ENCODE data around the gene PRPF6. TPM values are rescaled to one million over a fixed set of nuclear protein-coding genes. Genes with fewer than 3 reads are reported as not detected.

The PRPF6 gene
- total and polyA plus RNA-seq, 10 donors: 39.9 to 71.1 (median 60.8) TPM

DNA sequence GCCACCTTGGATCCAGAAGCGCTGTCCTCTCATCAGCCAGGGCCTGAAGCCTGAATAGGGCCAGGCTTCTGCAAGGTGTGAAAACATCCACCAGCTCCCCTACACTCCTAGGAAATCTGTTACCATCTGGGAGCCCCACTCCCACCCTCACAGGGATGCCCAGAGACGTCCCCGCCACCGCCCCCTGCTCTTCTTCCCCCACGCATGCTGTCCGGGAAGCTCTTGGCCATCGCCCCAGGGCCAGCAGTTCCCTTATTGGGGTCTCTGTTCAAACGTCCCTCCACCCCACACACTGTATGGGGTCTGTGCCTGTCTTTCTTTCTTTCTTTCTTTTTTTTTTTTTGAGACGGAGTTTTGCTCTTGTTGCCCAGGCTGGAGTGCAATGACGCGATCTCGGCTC is 94.6 kb downstream of the PRPF6 start:
- intact Hi-C loops (cut with DNase I; ENCODE audit: low total_unique reads): no loop called here
- TF ChIP-seq, protein P1, sequence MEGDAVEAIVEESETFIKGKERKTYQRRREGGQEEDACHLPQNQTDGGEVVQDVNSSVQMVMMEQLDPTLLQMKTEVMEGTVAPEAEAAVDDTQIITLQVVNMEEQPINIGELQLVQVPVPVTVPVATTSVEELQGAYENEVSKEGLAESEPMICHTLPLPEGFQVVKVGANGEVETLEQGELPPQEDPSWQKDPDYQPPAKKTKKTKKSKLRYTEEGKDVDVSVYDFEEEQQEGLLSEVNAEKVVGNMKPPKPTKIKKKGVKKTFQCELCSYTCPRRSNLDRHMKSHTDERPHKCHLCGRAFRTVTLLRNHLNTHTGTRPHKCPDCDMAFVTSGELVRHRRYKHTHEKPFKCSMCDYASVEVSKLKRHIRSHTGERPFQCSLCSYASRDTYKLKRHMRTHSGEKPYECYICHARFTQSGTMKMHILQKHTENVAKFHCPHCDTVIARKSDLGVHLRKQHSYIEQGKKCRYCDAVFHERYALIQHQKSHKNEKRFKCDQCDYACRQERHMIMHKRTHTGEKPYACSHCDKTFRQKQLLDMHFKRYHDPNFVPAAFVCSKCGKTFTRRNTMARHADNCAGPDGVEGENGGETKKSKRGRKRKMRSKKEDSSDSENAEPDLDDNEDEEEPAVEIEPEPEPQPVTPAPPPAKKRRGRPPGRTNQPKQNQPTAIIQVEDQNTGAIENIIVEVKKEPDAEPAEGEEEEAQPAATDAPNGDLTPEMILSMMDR (IDR thresholded peaks at IDR 0.05 in 8 of 11, conservative IDR thresholded peaks at IDR 0.05 in 3 of 11): no peak
- TF ChIP-seq POLR2A (IDR thresholded peaks at IDR 0.05): no peak
- no peak for TF ChIP-seq POLR2AphosphoS5 (IDR thresholded peaks at IDR 0.05)
- no peaks in the 10 kb centered on the region for H3K27me3 ChIP-seq (replicated peaks in 1 of 7)
- peaks cover 18 to 94% (median 69%) of the 10 kb centered on the region in 6 donors for H3K4me1 ChIP-seq
- H3K36me3 ChIP-seq: peaks cover 0 to 64% (median 48%) of the 10 kb centered on the region in 6 donors
- H3K4me3 ChIP-seq: no peak overlapping the region
- no peak for DNase-seq
- 84 to 91% (median 90%) methylated on average over 12 of the region's 12 CpGs for WGBS, 5 donors
- peak overlapping the region in 3 of 8 donors; percentile 65 to 95 (median 93) for H3K27ac ChIP-seq
- H3K9me3 ChIP-seq: no peaks in the 10 kb centered on the region

DNA sequence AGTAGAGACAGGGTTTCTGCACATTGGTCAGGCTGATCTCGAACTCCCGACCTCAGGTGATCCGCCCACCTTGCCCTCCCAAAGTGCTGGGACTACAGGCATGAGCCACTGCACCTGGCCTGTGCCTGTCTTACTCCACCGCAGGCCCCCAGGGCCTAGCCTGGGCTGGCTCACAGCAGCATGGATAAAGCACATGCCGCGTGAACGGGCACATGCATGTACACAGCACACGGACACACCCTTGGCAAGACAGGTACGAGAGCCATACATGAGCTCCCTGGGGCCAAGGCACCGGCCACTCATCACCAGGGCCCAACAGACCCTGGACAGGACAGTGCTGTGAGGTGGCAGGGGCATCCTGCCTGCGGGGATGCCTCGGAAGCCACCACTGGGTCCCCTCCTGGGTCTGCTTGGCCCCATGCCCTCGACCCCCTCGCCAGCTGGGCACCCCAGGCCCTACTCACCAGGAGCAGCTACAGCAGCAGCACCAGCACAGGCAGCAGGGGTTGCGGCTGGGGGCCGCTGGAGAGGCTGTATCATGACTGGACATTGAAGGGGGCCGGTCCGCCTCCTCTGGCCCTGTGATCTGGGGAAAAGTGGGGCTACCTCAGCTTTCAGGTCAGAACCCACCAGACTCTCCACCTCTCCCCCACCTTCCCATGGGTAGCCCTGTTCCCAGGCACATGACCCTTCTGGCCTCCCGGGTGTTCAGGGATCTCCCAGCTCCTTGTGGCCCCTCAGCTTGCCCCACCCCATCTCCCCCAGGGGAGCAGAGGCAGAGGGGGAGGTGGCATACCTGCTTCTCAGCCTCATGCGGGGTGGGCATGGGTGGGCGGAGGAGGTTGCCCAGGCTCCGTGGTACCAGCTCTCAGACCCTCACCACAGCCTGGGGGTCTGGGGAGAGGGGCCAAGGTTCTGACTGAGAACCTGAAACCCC is 95.4 kb downstream of the PRPF6 start:
- Histone ChIP-seq H3K27me3 (replicated peaks in 1 of 7) (no peaks in the 10 kb centered on the region), H3K4me3 (peak overlapping the region; percentile 62 to 96 (median 81)), H3K36me3 (peaks cover 0 to 63% (median 48%) of the 10 kb centered on the region in 6 donors), H3K9me3 (no peaks in the 10 kb centered on the region), H3K27ac (peak overlapping the region; percentile 30 to 97 (median 89)), H3K4me1 (peaks cover 18 to 94% (median 72%) of the 10 kb centered on the region in 6 donors)
- 72 to 84% (median 80%) methylated on average over 17 to 22 of the region's 22 CpGs for WGBS, 5 donors
- peak in 2 of 3 donors; percentile 45 to 61 for TF ChIP-seq POLR2AphosphoS5 (IDR thresholded peaks at IDR 0.05)
- TF ChIP-seq, protein P1 (IDR thresholded peaks at IDR 0.05 in 8 of 11, conservative IDR thresholded peaks at IDR 0.05 in 3 of 11): no peak
- intact Hi-C loops (cut with DNase I; ENCODE audit: low total_unique reads): no loop called here
- DNase-seq: peak; percentile 87

DNA sequence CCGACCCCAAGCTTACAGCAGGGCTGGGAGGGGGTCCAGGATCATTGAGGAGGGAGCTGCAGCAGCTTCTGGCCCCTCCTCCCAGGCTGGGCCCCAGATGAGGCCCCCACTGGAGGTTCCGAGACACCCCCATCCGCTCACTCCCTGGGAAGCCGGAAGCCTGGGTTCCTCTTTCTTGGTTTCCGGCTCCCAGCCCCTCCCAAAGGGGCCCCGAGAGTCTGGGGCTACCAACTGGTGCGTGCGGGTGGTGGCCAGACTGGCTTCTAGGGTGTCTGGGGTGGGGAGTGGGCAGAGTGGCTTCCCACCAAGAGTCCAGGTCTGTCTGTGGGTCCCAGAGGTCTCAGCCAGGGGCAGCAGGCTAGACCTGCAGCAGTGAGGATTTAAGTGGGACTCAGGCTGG is 96.2 kb downstream of the PRPF6 start:
- DNase-seq: peak; percentile 95
- peak; percentile 67 to 79 (median 75) for TF ChIP-seq POLR2AphosphoS5 (IDR thresholded peaks at IDR 0.05)
- no peak for TF ChIP-seq POLR2A (IDR thresholded peaks at IDR 0.05)
- intact Hi-C loops (cut with DNase I; ENCODE audit: low total_unique reads): no loop called here
- Histone ChIP-seq H3K4me3 (peak overlapping the region; percentile 62 to 96 (median 81)), H3K4me1 (peaks cover 18 to 94% (median 73%) of the 10 kb centered on the region in 6 donors), H3K27me3 (replicated peaks in 1 of 7) (no peaks in the 10 kb centered on the region), H3K27ac (peak overlapping the region; percentile 30 to 97 (median 89)), H3K36me3 (peaks cover 0 to 55% (median 43%) of the 10 kb centered on the region in 6 donors), H3K9me3 (no peaks in the 10 kb centered on the region)
- whole genome bisulfite sequencing, 5 donors: 31 to 53% (median 39%) methylated on average over 4 to 8 of the region's 8 CpGs

DNA sequence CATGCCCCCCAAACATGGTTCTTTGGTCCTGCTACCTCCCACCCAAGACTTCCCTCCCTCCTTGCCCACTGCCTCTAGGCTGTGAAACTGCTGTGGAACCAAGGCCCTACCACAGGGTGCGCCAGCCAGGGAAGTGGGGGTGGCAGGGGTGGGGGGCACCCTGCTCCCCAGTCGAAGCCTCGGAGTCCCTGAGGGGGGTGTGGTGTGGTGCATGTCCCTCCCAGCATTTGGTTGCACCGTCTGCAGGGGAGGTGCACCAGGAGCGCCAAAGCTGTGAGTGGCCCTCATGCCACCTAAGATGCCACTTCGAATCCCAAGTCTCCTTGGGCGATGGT is 96.6 kb downstream of the PRPF6 start:
- peaks cover 18 to 94% (median 75%) of the 10 kb centered on the region in 6 donors for H3K4me1 ChIP-seq
- TF ChIP-seq, protein P1 (IDR thresholded peaks at IDR 0.05 in 8 of 11, conservative IDR thresholded peaks at IDR 0.05 in 3 of 11): no peak
- TF ChIP-seq POLR2AphosphoS5 (IDR thresholded peaks at IDR 0.05): no peak
- no peak for TF ChIP-seq POLR2A (IDR thresholded peaks at IDR 0.05)
- 23 to 43% (median 28%) methylated on average over 3 to 7 of the region's 7 CpGs for WGBS, 5 donors
- peak overlapping the region; percentile 30 to 97 (median 89) for H3K27ac ChIP-seq
- DNase-seq: no peak
- peak overlapping the region; percentile 62 to 96 (median 81) for H3K4me3 ChIP-seq
- intact Hi-C loops (cut with DNase I; ENCODE audit: low total_unique reads): no loop called here
- no peaks in the 10 kb centered on the region for H3K9me3 ChIP-seq
- no peaks in the 10 kb centered on the region for H3K27me3 ChIP-seq (replicated peaks in 1 of 7)
- H3K36me3 ChIP-seq: peaks cover 0 to 51% (median 39%) of the 10 kb centered on the region in 6 donors

All from spleen (tissue), 11 donors.